SK-N-SH (cell line): ENCODE results near the gene TSPAN4.
A peak's percentile ranks its signal among the peaks of the same experiment; 100 is the strongest.

Experiments
- CTCF ChIP-seq: fragments of 200-600 bp; sonication (generic); IDR thresholded peaks from 2 replicates; pipeline ENCODE4 v1.6.1; 2017; ENCODE audit warnings: antibody characterized with exemption, mild to moderate bottlenecking, moderate library complexity
- JUND ChIP-seq: IDR thresholded peaks from 2 replicates; pipeline ENCODE4 v1.4.0; 2012
- RCOR1 ChIP-seq: fragments of 150-350 bp; IDR thresholded peaks from 2 replicates; pipeline ENCODE4 v1.6.1; 2017; ENCODE audit warnings: antibody characterized with exemption, low read length
- RFX5 ChIP-seq: IDR thresholded peaks from 2 replicates; pipeline ENCODE4 v1.6.1; 2012; ENCODE audit warnings: mild to moderate bottlenecking, improper control_type of control experiment, low read length
- SIN3A ChIP-seq: IDR thresholded peaks from 2 replicates; pipeline ENCODE4 v1.6.1; 2012; ENCODE audit warnings: low read depth, mild to moderate bottlenecking, low read length, moderate library complexity, borderline replicate concordance
- USF2 ChIP-seq: fragments of 150-350 bp; IDR thresholded peaks from 2 replicates; pipeline ENCODE4 v1.6.1; 2017; ENCODE audit warnings: antibody characterized with exemption, low read length, low read depth, borderline replicate concordance
- TF ChIP-seq, protein P1 (sequence below): IDR thresholded peaks from 2 replicates; pipeline ENCODE4 v1.4.0; 2012; ENCODE audit warnings: low read depth, borderline replicate concordance
- TF ChIP-seq, protein P2 (sequence below): IDR thresholded peaks from 2 replicates; pipeline ENCODE4; 2012

DNA sequence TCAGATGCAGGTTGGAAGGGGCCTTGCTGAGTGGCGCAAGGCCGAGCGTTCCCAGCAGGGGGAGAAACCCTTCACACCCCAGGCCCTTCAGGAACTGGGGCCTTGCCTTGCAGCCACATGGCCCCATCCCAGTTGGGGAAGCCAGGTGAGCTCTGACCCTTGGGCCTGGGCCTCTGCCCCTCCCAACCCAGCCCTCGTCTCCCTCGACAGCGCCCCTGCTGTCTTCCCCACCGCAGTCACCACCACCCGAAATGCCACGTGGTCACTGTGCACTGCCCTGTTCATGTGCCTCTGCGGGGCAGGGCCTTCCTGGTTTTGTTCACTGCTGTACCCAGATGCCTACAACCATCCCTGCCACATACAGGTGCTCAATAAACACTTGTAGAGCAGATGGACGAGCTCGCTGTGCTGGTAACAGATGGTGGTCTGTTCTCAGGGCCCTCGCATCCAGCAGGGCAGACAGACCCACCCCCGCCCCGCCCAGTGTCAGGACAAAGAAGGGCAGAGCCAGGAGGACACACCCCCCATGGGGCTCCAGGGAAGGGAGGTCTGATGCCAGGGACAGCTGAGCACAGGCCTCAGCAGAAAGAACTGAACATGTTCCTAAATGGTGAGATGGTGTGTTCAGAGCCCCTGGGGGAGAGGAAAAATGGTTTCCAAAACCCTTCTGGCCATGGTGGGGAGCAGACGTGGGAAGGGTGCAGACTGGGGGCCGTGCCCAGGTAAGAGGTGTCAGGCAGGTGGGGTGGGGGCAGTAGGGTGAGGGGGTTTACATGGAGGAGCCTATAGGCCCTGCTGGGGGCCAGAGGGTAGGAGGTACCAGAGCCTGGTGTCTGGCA lies 4.0 kb upstream of the TSPAN4 start:
- TF ChIP-seq CTCF, result peak; percentile 38
- TF ChIP-seq, protein P1, sequence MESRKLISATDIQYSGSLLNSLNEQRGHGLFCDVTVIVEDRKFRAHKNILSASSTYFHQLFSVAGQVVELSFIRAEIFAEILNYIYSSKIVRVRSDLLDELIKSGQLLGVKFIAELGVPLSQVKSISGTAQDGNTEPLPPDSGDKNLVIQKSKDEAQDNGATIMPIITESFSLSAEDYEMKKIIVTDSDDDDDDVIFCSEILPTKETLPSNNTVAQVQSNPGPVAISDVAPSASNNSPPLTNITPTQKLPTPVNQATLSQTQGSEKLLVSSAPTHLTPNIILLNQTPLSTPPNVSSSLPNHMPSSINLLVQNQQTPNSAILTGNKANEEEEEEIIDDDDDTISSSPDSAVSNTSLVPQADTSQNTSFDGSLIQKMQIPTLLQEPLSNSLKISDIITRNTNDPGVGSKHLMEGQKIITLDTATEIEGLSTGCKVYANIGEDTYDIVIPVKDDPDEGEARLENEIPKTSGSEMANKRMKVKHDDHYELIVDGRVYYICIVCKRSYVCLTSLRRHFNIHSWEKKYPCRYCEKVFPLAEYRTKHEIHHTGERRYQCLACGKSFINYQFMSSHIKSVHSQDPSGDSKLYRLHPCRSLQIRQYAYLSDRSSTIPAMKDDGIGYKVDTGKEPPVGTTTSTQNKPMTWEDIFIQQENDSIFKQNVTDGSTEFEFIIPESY, result no peak; the same call in 1 of the 2 replicates
- no peak for TF ChIP-seq SIN3A
- no peak for TF ChIP-seq JUND
- no peak for TF ChIP-seq RCOR1
- TF ChIP-seq, protein P2, sequence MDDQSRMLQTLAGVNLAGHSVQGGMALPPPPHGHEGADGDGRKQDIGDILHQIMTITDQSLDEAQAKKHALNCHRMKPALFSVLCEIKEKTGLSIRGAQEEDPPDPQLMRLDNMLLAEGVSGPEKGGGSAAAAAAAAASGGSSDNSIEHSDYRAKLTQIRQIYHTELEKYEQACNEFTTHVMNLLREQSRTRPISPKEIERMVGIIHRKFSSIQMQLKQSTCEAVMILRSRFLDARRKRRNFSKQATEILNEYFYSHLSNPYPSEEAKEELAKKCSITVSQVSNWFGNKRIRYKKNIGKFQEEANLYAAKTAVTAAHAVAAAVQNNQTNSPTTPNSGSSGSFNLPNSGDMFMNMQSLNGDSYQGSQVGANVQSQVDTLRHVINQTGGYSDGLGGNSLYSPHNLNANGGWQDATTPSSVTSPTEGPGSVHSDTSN, result 0 out of 2 replicates have a peak, but pooled peaks have one; percentile 6
- TF ChIP-seq RFX5, result no peak
- no peak for TF ChIP-seq USF2
